Activated naive CD4-positive, alpha-beta T cell treated with anti-CD3 and anti-CD28 coated beads, Interleukin-2, amount 10 ng/mL, durations not matched to agents 7 days and 5 days (primary cell): ENCODE results near the gene COX4I1.
A peak's percentile ranks its signal among the peaks of the same experiment; 100 is the strongest.
"Not testable (repeated sequence)": the region's sequence is repeated elsewhere in the genome, so short reads cannot be mapped to it uniquely, and the experiment has no call there.

Experiments
- CTCF ChIA-PET: fragments of 350-600 bp; sonication (Branson Sonifier 250); formaldehyde crosslinking; loops from one replicate; lab custom pipeline; 2021; ENCODE audit warnings: antibody characterized with exemption; lab: Charles Lee
- DNase-seq: peaks from one replicate; pipeline ENCODE4 v3.0.0-alpha.2; 2020
- H3K27ac Mint-ChIP-seq: one replicate; pipeline ENCODE4 v1.8.0; 2021; ENCODE audit warnings: mild to moderate bottlenecking, moderate library complexity, mixed read lengths
- H3K27me3 Mint-ChIP-seq: one replicate; pipeline ENCODE4 v1.8.0; 2021; ENCODE audit warnings: mild to moderate bottlenecking, mixed read lengths
- H3K36me3 Mint-ChIP-seq: one replicate; pipeline ENCODE4 v1.8.0; 2021; ENCODE audit warnings: mixed read lengths
- H3K4me1 Mint-ChIP-seq: one replicate; pipeline ENCODE4 v1.8.0; 2021; ENCODE audit warnings: mixed read lengths
- H3K4me3 Mint-ChIP-seq: one replicate; pipeline ENCODE4 v1.8.0; 2021; ENCODE audit warnings: mild to moderate bottlenecking, moderate library complexity, mixed read lengths
- H3K9me3 Mint-ChIP-seq: one replicate; pipeline ENCODE4 v1.8.0; 2021; ENCODE audit warnings: mixed read lengths

Gene COX4I1

GRCh38 chr16:85798901-85799496, 496 bp upstream of the COX4I1 start:
- peak; percentile 65 for DNase-seq
- peak overlapping the region; percentile 95 for H3K27ac Mint-ChIP-seq
- H3K4me3 Mint-ChIP-seq, result peak overlapping the region; percentile 90
- H3K4me1 Mint-ChIP-seq, result peaks cover 53% of the 10 kb centered on the region
- H3K9me3 Mint-ChIP-seq, result no peaks in the 10 kb centered on the region
- no peaks in the 10 kb centered on the region for H3K27me3 Mint-ChIP-seq
- H3K36me3 Mint-ChIP-seq, result peaks cover 41% of the 10 kb centered on the region
- CTCF ChIA-PET, result no interaction called here

GRCh38 chr16:85800321-85800669, 800 bp downstream of the COX4I1 start:
- CTCF ChIA-PET, result interaction anchor here (1.0 to 2.0 kb wide), 2 partner anchors 19 to 188 kb away, joined by 3 to 5 read pairs; no protein-coding TSS in a partner anchor
- Mint-ChIP-seq H3K4me1 (peaks cover 51% of the 10 kb centered on the region), H3K36me3 (peaks cover 47% of the 10 kb centered on the region), H3K27ac (peak overlapping the region; percentile 90), H3K4me3 (peak overlapping the region; percentile 86), H3K9me3 (no peaks in the 10 kb centered on the region), H3K27me3 (no peaks in the 10 kb centered on the region)
- no peak for DNase-seq

GRCh38 chr16:85803570-85803969, 4.1 kb downstream of the COX4I1 start:
- H3K36me3 Mint-ChIP-seq, result peaks cover 48% of the 10 kb centered on the region
- H3K27me3 Mint-ChIP-seq, result no peaks in the 10 kb centered on the region
- no peaks in the 10 kb centered on the region for H3K9me3 Mint-ChIP-seq
- H3K4me1 Mint-ChIP-seq, result peaks cover 27% of the 10 kb centered on the region
- CTCF ChIA-PET, result interaction anchor here (1.4 kb wide), 1 partner anchor 184 kb away, joined by 5 read pairs; no protein-coding TSS in a partner anchor
- H3K4me3 Mint-ChIP-seq, result no peak overlapping the region
- peak overlapping the region; percentile 64 for H3K27ac Mint-ChIP-seq
- no peak for DNase-seq

- CTCF ChIA-PET, result no interaction called here
- Mint-ChIP-seq H3K4me3 (no peak overlapping the region), H3K27me3 (peaks cover 8% of the 10 kb centered on the region), H3K27ac (no peak overlapping the region), H3K4me1 (peaks cover 20% of the 10 kb centered on the region), H3K9me3 (no peaks in the 10 kb centered on the region), H3K36me3 (peaks cover 48% of the 10 kb centered on the region)
- no peak for DNase-seq
These were observed 6.0 kb downstream of the COX4I1 start for GRCh38 chr16:85805442-85806045.

- peaks cover 45% of the 10 kb centered on the region for H3K36me3 Mint-ChIP-seq
- H3K27ac Mint-ChIP-seq, result peak overlapping the region; percentile 46
- no peak for DNase-seq
- H3K9me3 Mint-ChIP-seq, result no peaks in the 10 kb centered on the region
- H3K4me3 Mint-ChIP-seq, result no peak overlapping the region
- peaks cover 17% of the 10 kb centered on the region for H3K27me3 Mint-ChIP-seq
- H3K4me1 Mint-ChIP-seq, result peaks cover 10% of the 10 kb centered on the region
- CTCF ChIA-PET, result no interaction called here
These were observed 7.0 kb downstream of the COX4I1 start for GRCh38 chr16:85806539-85806938.

GRCh38 chr16:85807340-85807739, 7.8 kb downstream of the COX4I1 start:
- DNase-seq, CTCF ChIA-PET, H3K4me1 Mint-ChIP-seq, H3K4me3 Mint-ChIP-seq, H3K9me3 Mint-ChIP-seq, H3K27ac Mint-ChIP-seq: not testable (repeated sequence)
- peaks cover 37% of the 10 kb centered on the region for H3K36me3 Mint-ChIP-seq
- peaks cover 25% of the 10 kb centered on the region for H3K27me3 Mint-ChIP-seq

GRCh38 chr16:85808104-85808503, 8.6 kb downstream of the COX4I1 start:
- CTCF ChIA-PET, H3K27ac Mint-ChIP-seq, DNase-seq, H3K9me3 Mint-ChIP-seq, H3K4me1 Mint-ChIP-seq, H3K4me3 Mint-ChIP-seq: not testable (repeated sequence)
- Mint-ChIP-seq H3K27me3 (peaks cover 32% of the 10 kb centered on the region), H3K36me3 (peaks cover 31% of the 10 kb centered on the region)

GRCh38 chr16:85808926-85809325, 9.4 kb downstream of the COX4I1 start:
- H3K36me3 Mint-ChIP-seq, result peaks cover 24% of the 10 kb centered on the region
- peaks cover 40% of the 10 kb centered on the region for H3K27me3 Mint-ChIP-seq
- no peak overlapping the region for H3K4me3 Mint-ChIP-seq
- H3K4me1 Mint-ChIP-seq, result no peaks in the 10 kb centered on the region
- no peak overlapping the region for H3K27ac Mint-ChIP-seq
- CTCF ChIA-PET, result no interaction called here
- no peaks in the 10 kb centered on the region for H3K9me3 Mint-ChIP-seq
- DNase-seq, result no peak

- no peak for DNase-seq
- H3K4me3 Mint-ChIP-seq, result no peak overlapping the region
- CTCF ChIA-PET, result interaction anchor here (1.0 kb wide), 1 partner anchor 10 kb away, joined by 5 read pairs; no protein-coding TSS in a partner anchor
These were observed 10.2 kb downstream of the COX4I1 start for GRCh38 chr16:85809645-85810044.

GRCh38 chr16:85810097-85810741, 10.7 kb downstream of the COX4I1 start:
- CTCF ChIA-PET, result interaction anchor here (0.7 to 1.0 kb wide), 2 partner anchors 9 to 178 kb away, joined by 3 to 5 read pairs; no protein-coding TSS in a partner anchor
- H3K4me1 Mint-ChIP-seq, result no peaks in the 10 kb centered on the region
- DNase-seq, result no peak
- peaks cover 49% of the 10 kb centered on the region for H3K27me3 Mint-ChIP-seq
- no peaks in the 10 kb centered on the region for H3K9me3 Mint-ChIP-seq
- no peak overlapping the region for H3K27ac Mint-ChIP-seq
- no peak overlapping the region for H3K4me3 Mint-ChIP-seq
- peaks cover 15% of the 10 kb centered on the region for H3K36me3 Mint-ChIP-seq

More at GRCh38 chr16:85809645-85810044, 10.2 kb downstream of the COX4I1 start:
- peaks cover 47% of the 10 kb centered on the region for H3K27me3 Mint-ChIP-seq
- no peaks in the 10 kb centered on the region for H3K4me1 Mint-ChIP-seq
- peaks cover 21% of the 10 kb centered on the region for H3K36me3 Mint-ChIP-seq
- no peak overlapping the region for H3K27ac Mint-ChIP-seq
- H3K9me3 Mint-ChIP-seq, result no peaks in the 10 kb centered on the region

- Mint-ChIP-seq H3K27ac (no peak overlapping the region), H3K36me3 (peaks cover 11% of the 10 kb centered on the region), H3K9me3 (no peaks in the 10 kb centered on the region), H3K27me3 (peaks cover 49% of the 10 kb centered on the region), H3K4me3 (no peak overlapping the region), H3K4me1 (no peaks in the 10 kb centered on the region)
- CTCF ChIA-PET, result interaction anchor here (0.7 to 1.0 kb wide), 2 partner anchors 9 to 177 kb away, joined by 3 to 5 read pairs; no protein-coding TSS in a partner anchor
- no peak for DNase-seq
These were observed 11.2 kb downstream of the COX4I1 start for GRCh38 chr16:85810742-85811115.

GRCh38 chr16:85812031-85812807, 12.7 kb downstream of the COX4I1 start:
- H3K27ac Mint-ChIP-seq, result no peak overlapping the region
- H3K36me3 Mint-ChIP-seq, result no peaks in the 10 kb centered on the region
- H3K27me3 Mint-ChIP-seq, result peaks cover 49% of the 10 kb centered on the region
- no peaks in the 10 kb centered on the region for H3K4me1 Mint-ChIP-seq
- no peaks in the 10 kb centered on the region for H3K9me3 Mint-ChIP-seq
- no peak overlapping the region for H3K4me3 Mint-ChIP-seq
- CTCF ChIA-PET, result no interaction called here
- DNase-seq, result no peak

- no peaks in the 10 kb centered on the region for H3K4me1 Mint-ChIP-seq
- no peaks in the 10 kb centered on the region for H3K9me3 Mint-ChIP-seq
- CTCF ChIA-PET, result no interaction called here
- no peaks in the 10 kb centered on the region for H3K36me3 Mint-ChIP-seq
- H3K27me3 Mint-ChIP-seq, result peaks cover 51% of the 10 kb centered on the region
- H3K4me3 Mint-ChIP-seq, result no peak overlapping the region
- DNase-seq, result no peak
- no peak overlapping the region for H3K27ac Mint-ChIP-seq
These were observed 13.6 kb downstream of the COX4I1 start for GRCh38 chr16:85812811-85813700.
